ENCODE results near the gene CDH11. TPM values are rescaled to one million over a fixed set of nuclear protein-coding genes. Genes with fewer than 3 reads are reported as not detected.

CDH11 gene
- total and polyA plus RNA-seq, 9 of the 15 experiments (the other 6 are each of a cell fraction or from before 2014, with no cell fraction given) = 0.18 TPM; not detected in 8

GRCh38 chr16:65098916-65099315 is 22.9 kb downstream of the CDH11 start:
- ATAC-seq = no peak
- H4K20me1 ChIP-seq (replicated peaks; ENCODE audit: control insufficient read depth, insufficient read depth, low read length) = no peaks in the 10 kb centered on the region
- H3K79me2 ChIP-seq (ENCODE audit: control insufficient read depth, insufficient read depth, low read length) = no peaks in the 10 kb centered on the region
- no peaks in the 10 kb centered on the region for H3K27me3 ChIP-seq (ENCODE audit: control insufficient read depth in 2 of 2, insufficient read depth in 2 of 2, low read length in 2 of 2)
- H3K27ac ChIP-seq (ENCODE audit: extremely low read depth, low read depth, low read length) = no peak overlapping the region
- no peak for DNase-seq (ENCODE audit: extremely low read depth in 1 of 4, low spot score in 3 of 4)
- intact Hi-C loops (cut with micrococcal nuclease) = no loop called here
- no peak overlapping the region for H3K9ac ChIP-seq (ENCODE audit: insufficient read depth in 1 of 2, low read depth in 2 of 2, low read length in 2 of 2)
- in situ Hi-C loops (cut with MboI) = no loop called here
- CTCF ChIA-PET (ENCODE audit: low intra/inter-chr PET ratio) = no interaction called here
- no peak overlapping the region for H3K4me3 ChIP-seq
- POLR2A ChIA-PET = no interaction called here
- no TSS peak for BruUV-seq (replicated peaks)
- FAIRE-seq = no peak
- WGBS (ENCODE audit: insufficient coverage, low coverage, missing lambda C conversion rate) = 4% methylated on average over 3 of the region's 3 CpGs
- no peaks in the 10 kb centered on the region for H3K9me1 ChIP-seq (ENCODE audit: control insufficient read depth, insufficient read depth, low read length)
- H3K36me3 ChIP-seq (ENCODE audit: control insufficient read depth, insufficient read depth, low read length) = no peaks in the 10 kb centered on the region
- H3K9me3 ChIP-seq (replicated peaks; ENCODE audit: control insufficient read depth, insufficient read depth, low read depth, low read length) = no peaks in the 10 kb centered on the region
- no peak overlapping the region for H3K4me2 ChIP-seq (ENCODE audit: insufficient read depth, low read length)
- H3K4me1 ChIP-seq (replicated peaks in 1 of 2; ENCODE audit: control insufficient read depth in 2 of 2, insufficient read depth in 2 of 2, low read length in 2 of 2) = no peaks in the 10 kb centered on the region
- no peak overlapping the region for H2AFZ ChIP-seq (ENCODE audit: low read depth, low read length)
- TF ChIP-seq RCOR1 (IDR thresholded peaks at IDR 0.05; ENCODE audit: borderline replicate concordance in 1 of 2, low read depth in 2 of 2, low read length in 2 of 2) = no peak
- TF ChIP-seq GTF3C2 (IDR thresholded peaks at IDR 0.05; ENCODE audit: borderline replicate concordance, extremely low read depth, insufficient read length) = no peak
- TF ChIP-seq ESRRA (IDR thresholded peaks at IDR 0.05; ENCODE audit: borderline replicate concordance, low read depth) = no peak
- TF ChIP-seq MXD1 (CRISPR knock-in tag; IDR thresholded peaks at IDR 0.05; ENCODE audit: borderline replicate concordance, poor library complexity, severe bottlenecking) = no peak
- no peak for TF ChIP-seq MYBL2 (IDR thresholded peaks at IDR 0.05; ENCODE audit: low read depth)
- TF ChIP-seq MYBL2 (CRISPR knock-in tag; IDR thresholded peaks at IDR 0.05; ENCODE audit: borderline replicate concordance) = no peak
- no peak for TF ChIP-seq ZNF354B (CRISPR knock-in tag; IDR thresholded peaks at IDR 0.05)
- TF ChIP-seq NFATC3 (IDR thresholded peaks at IDR 0.05) = no peak
- no peak for TF ChIP-seq MYC (IDR thresholded peaks at IDR 0.05; ENCODE audit: low read depth, low read length)
- no peak for TF ChIP-seq MYC (CRISPR knock-in tag; IDR thresholded peaks at IDR 0.05; ENCODE audit: borderline replicate concordance, low read depth)
- TF ChIP-seq ZNF395 (CRISPR knock-in tag; IDR thresholded peaks at IDR 0.05) = no peak
- no peak for TF ChIP-seq ELF2 (CRISPR knock-in tag; IDR thresholded peaks at IDR 0.05)
- TF ChIP-seq TCF7 (IDR thresholded peaks at IDR 0.05; ENCODE audit: borderline replicate concordance) = no peak
- TF ChIP-seq POLR2H (tag; IDR thresholded peaks at IDR 0.05; ENCODE audit: low read depth) = no peak
- no peak for TF ChIP-seq RBM34 (IDR thresholded peaks at IDR 0.05; ENCODE audit: borderline replicate concordance, insufficient read depth, low read length)
- no peak for TF ChIP-seq ARHGAP35 (IDR thresholded peaks at IDR 0.05; ENCODE audit: partially characterized antibody)
- no peak for TF ChIP-seq ZNF184 (CRISPR knock-in tag; IDR thresholded peaks at IDR 0.05)
- TF ChIP-seq ZNF696 (CRISPR knock-in tag; conservative IDR thresholded peaks at IDR 0.05) = no peak

Data from K562 (cell line).